Gastrocnemius medialis (tissue), 4 donors: ENCODE results near the gene HBQ1.
"Not testable (repeated sequence)": the region's sequence is repeated elsewhere in the genome, so short reads cannot be mapped to it uniquely, and the experiment has no call there.

Experiments used
- CTCF ChIP-seq, 5 experiments: fragments of 450-650 bp in 3 of 5; fragments of 200-600 bp in 2 of 5; sonication (generic) in 2 of 5; IDR thresholded peaks in 4 of 5; conservative IDR thresholded peaks in 1 of 5; 1 replicate in 4 of 5; 2 replicates in 1 of 5; pipeline ENCODE4 v1.5.1; 2016 to 2019; ENCODE audit warnings: antibody characterized with exemption in 5 of 5, mild to moderate bottlenecking in 3 of 5, moderate library complexity in 3 of 5
- POLR2A ChIP-seq, 2 donors: fragments of 450-650 bp; IDR thresholded peaks; one replicate each; pipeline ENCODE4 v1.6.1; 2017; ENCODE audit warnings: antibody characterized with exemption in 2 of 2, mild to moderate bottlenecking in 2 of 2, moderate library complexity in 2 of 2

- not testable (repeated sequence) for TF ChIP-seq CTCF (IDR thresholded peaks at IDR 0.05 in 4 of 5, conservative IDR thresholded peaks at IDR 0.05 in 1 of 5); POLR2A (IDR thresholded peaks at IDR 0.05)
These were observed 16.6 kb upstream of the HBQ1 start for GRCh38 chr16:163696-164095.
